Measurements from ENCODE around the gene RAD51B.

GRCh38 chr14:67782090-67782489 lies 37.5 kb upstream of the RAD51B start:
- TF ChIP-seq CTCF (IDR thresholded peaks at IDR 0.05) = no peak
- TF ChIP-seq POLR2A (IDR thresholded peaks at IDR 0.05) = no peak

Data from ovary (tissue), 3 donors.